Choroid plexus epithelial cell (primary cell): Measurements from ENCODE around the gene TIGAR.

Source experiments
- DNase-seq: peaks from one replicate; pipeline ENCODE4 v3.0.0-alpha.2; 2010; ENCODE audit warnings: low read depth
- H3K4me3 ChIP-seq: 2 replicates; pipeline ENCODE4 v1.5.1; 2011; ENCODE audit warnings: low read depth, mild to moderate bottlenecking, control low read depth, low read length, moderate library complexity
- CTCF ChIP-seq: conservative IDR thresholded peaks from 2 replicates; pipeline ENCODE4 v1.5.1; 2011; ENCODE audit warnings: low read depth, mild to moderate bottlenecking, control low read depth, inconsistent platforms, low read length, moderate library complexity

The TIGAR gene

GRCh38 chr12:4320853-4321701 is at the start of gene TIGAR:
TIGAR (plus strand) TSS chr12:4321213; CDS start chr12:4321272, 59 bp downstream.
- DNase-seq, result peak; percentile 95
- no peak for TF ChIP-seq CTCF
- H3K4me3 ChIP-seq, result peak within 1 kb of the TSS; percentile 86

DNA sequence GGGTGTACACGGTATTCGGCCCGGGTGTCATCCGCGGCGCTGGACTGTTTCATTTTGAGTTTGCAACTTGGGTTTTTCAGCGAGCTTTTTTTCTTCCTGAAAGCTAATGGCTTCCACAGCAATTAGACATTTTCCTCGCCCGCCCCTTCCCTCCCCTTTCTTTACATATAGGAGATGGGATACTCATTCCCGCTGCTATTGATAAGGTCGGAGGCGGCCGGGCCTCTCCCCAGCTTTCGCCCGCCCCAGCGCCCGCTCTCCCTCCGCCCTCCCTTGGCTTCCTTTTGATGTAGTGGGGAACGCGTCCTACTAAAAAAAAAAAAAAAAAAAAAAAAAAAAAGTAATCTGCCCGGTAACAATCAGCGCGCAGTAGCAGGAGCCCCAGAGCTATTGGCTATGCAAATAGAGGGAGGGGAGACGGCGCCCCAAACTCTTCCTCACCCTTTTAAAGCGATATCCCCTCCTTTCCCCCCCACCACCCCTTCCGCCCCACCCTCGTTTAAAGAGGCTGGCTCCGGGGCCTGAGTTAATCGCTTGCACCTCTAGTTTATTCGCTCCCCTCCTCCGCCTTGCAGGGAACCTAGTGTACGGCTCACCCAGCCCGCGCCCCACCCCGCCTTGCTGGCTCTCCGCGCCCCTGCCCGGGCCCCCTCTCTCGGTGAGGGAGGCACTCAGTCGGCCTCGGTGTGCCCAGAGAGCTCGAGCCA is 49.1 kb upstream of the TIGAR start:
- H3K4me3 ChIP-seq, result peak overlapping the region; percentile 55
- DNase-seq, result peak; percentile 70
- no peak for TF ChIP-seq CTCF

- peak overlapping the region; percentile 41 for H3K4me3 ChIP-seq
- TF ChIP-seq CTCF, result no peak
- peak; percentile 23 for DNase-seq
These were observed 48.4 kb upstream of the TIGAR start for GRCh38 chr12:4272424-4273272.

- no peak overlapping the region for H3K4me3 ChIP-seq
- no peak for DNase-seq
- no peak for TF ChIP-seq CTCF
These were observed 47.8 kb upstream of the TIGAR start for GRCh38 chr12:4273273-4273651.

- H3K4me3 ChIP-seq, result peak within 1 kb of the TSS; percentile 61
- no peak for TF ChIP-seq CTCF
- DNase-seq, result peak; percentile 68
These were observed 47.2 kb upstream of the TIGAR start, which contains the start of gene CCND2 for GRCh38 chr12:4273652-4274395. CCND2 (plus strand) TSS chr12:4273762; CDS start chr12:4274041, 279 bp downstream.

DNA sequence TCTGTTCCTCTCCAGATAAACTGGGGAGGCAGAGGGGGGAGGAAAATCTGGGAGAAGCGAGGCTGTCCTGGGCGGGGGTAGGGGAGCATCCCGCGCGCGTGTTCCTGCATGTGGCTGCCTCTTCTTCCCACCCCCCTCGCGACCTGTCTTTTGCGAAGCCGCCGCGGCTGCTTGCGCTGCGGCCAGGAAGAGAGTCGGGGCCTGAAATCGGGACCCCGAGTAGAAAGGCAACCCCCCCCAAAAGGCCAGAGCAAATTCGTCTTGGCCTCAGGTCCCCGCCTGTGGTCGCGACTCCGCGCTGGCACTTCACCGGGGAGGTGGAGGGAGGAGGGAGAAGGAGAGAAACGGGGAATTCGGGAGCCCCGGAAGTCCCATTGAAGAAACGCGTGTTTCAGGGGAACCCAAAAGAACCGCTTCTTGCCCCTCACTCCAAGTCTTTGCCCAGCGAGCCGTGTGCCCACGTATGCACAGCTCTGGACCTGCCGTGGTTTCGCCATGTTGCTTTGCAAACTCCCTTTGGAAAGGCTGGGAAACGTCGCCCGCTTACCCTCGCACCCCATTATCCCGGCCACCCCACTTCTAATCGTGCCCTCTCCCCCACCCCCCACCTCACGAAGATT is 46.5 kb upstream of the TIGAR start:
- peak overlapping the region; percentile 61 for H3K4me3 ChIP-seq
- no peak for DNase-seq
- TF ChIP-seq CTCF, result no peak
